ENCODE measurements around the gene PBX3. TPM values are rescaled to one million over a fixed set of nuclear protein-coding genes. Genes with fewer than 3 reads are reported as not detected.

Gene PBX3
- total and polyA plus RNA-seq, 9 of the 15 experiments (the other 6 are each of a cell fraction or from before 2014, with no cell fraction given): 0.14 to 5.8 (median 0.92) TPM

DNA sequence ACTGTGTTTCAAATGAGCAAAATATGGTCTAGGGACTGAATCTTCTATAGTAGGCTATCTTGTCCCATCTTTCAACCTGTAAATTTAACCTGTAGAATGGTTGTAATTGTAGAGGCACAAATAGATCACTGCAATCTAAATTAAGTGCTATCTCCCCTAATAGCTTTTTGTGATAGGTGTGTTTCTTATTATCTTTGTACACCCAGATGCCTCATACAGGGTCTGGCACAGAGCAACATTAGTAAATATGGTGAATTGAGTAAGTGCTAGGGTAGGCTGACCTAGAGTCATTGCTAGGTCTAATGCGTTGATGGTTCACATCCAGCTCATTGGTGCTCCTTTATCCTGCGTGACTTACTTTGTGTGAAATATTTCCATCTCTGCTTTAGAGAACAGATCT, 100.6 kb downstream of the PBX3 start:
- CTCF ChIA-PET (ENCODE audit: low intra/inter-chr PET ratio): no interaction called here
- no peaks in the 10 kb centered on the region for H4K20me1 ChIP-seq (replicated peaks; ENCODE audit: control insufficient read depth, insufficient read depth, low read length)
- WGBS (ENCODE audit: insufficient coverage, low coverage, missing lambda C conversion rate): 3% methylated on average over 2 of the region's 2 CpGs

More for the DNA sequence above, 100.6 kb downstream of the PBX3 start:
- no peaks in the 10 kb centered on the region for H3K36me3 ChIP-seq (ENCODE audit: control insufficient read depth, insufficient read depth, low read length)
- BruUV-seq (replicated peaks): no TSS peak
- H3K27me3 ChIP-seq (ENCODE audit: control insufficient read depth in 2 of 2, insufficient read depth in 2 of 2, low read length in 2 of 2): peaks cover 0 to 2% of the 10 kb centered on the region in 2 experiments; a peak in 1 of 5 replicates
- in situ Hi-C loops (cut with MboI) (no loop called here), intact Hi-C loops (cut with micrococcal nuclease) (no loop called here)
- H3K9ac ChIP-seq (ENCODE audit: insufficient read depth in 1 of 2, low read depth in 2 of 2, low read length in 2 of 2): no peak overlapping the region
- ATAC-seq (no peak), DNase-seq (ENCODE audit: extremely low read depth in 1 of 4, low spot score in 3 of 4) (no peak), FAIRE-seq (no peak)
- no peak overlapping the region for H2AFZ ChIP-seq (ENCODE audit: low read depth, low read length)
- no peak overlapping the region for H3K4me2 ChIP-seq (ENCODE audit: insufficient read depth, low read length)
- no peaks in the 10 kb centered on the region for H3K79me2 ChIP-seq (ENCODE audit: control insufficient read depth, insufficient read depth, low read length)
- no peaks in the 10 kb centered on the region for H3K4me1 ChIP-seq (replicated peaks in 1 of 2; ENCODE audit: control insufficient read depth in 2 of 2, insufficient read depth in 2 of 2, low read length in 2 of 2)
- H3K9me1 ChIP-seq (ENCODE audit: control insufficient read depth, insufficient read depth, low read length): no peaks in the 10 kb centered on the region
- H3K4me3 ChIP-seq: no peak overlapping the region
- TF ChIP-seq, protein P1, sequence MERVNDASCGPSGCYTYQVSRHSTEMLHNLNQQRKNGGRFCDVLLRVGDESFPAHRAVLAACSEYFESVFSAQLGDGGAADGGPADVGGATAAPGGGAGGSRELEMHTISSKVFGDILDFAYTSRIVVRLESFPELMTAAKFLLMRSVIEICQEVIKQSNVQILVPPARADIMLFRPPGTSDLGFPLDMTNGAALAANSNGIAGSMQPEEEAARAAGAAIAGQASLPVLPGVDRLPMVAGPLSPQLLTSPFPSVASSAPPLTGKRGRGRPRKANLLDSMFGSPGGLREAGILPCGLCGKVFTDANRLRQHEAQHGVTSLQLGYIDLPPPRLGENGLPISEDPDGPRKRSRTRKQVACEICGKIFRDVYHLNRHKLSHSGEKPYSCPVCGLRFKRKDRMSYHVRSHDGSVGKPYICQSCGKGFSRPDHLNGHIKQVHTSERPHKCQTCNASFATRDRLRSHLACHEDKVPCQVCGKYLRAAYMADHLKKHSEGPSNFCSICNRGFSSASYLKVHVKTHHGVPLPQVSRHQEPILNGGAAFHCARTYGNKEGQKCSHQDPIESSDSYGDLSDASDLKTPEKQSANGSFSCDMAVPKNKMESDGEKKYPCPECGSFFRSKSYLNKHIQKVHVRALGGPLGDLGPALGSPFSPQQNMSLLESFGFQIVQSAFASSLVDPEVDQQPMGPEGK (CRISPR knock-in tag; IDR thresholded peaks at IDR 0.05; ENCODE audit: borderline replicate concordance): no peak
- TF ChIP-seq, protein P2, sequence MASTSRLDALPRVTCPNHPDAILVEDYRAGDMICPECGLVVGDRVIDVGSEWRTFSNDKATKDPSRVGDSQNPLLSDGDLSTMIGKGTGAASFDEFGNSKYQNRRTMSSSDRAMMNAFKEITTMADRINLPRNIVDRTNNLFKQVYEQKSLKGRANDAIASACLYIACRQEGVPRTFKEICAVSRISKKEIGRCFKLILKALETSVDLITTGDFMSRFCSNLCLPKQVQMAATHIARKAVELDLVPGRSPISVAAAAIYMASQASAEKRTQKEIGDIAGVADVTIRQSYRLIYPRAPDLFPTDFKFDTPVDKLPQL (IDR thresholded peaks at IDR 0.05; ENCODE audit: extremely low read depth, insufficient read length): no peak
- no peaks in the 10 kb centered on the region for H3K9me3 ChIP-seq (replicated peaks; ENCODE audit: control insufficient read depth, insufficient read depth, low read depth, low read length)
- H3K27ac ChIP-seq (ENCODE audit: extremely low read depth, low read depth, low read length): no peak overlapping the region
- POLR2A ChIA-PET: no interaction called here
